HG03558 (cell line): ENCODE measurements around the gene ZNF429.
"Not testable (repeated sequence)": the region's sequence is repeated elsewhere in the genome, so short reads cannot be mapped to it uniquely, and the experiment has no call there.

ENCODE experiments used
- ATAC-seq: cut with Tn5 transposase; IDR thresholded peaks from one replicate; pipeline ENCODE4 v1.9.1; 2021; ENCODE audit warnings: moderate number of reproducible peaks; ENCODE audit not compliant: unreplicated experiment; ENCODE audit errors: extremely low read depth

The ZNF429 gene

DNA sequence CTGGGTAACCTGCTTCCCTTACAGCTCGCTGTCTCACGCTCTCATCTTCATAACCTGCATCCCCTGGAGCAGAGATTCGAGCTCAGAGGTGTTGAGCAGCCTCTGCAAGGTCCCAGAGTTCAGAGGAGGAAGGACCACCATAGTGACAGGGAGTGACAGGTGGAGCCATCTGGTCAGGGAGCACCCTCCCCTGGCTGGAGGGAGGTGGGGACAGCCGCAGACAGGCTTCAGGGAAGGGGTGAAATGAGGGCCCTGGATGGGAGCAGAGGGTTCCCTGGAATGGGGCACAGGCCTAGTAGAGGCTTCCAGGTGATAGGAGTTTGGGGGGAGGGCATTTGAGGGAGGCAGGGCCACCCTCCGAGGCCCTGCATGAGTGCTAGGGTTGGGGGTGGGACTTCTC, 82.1 kb downstream of the ZNF429 start:
- ATAC-seq, result no peak

DNA sequence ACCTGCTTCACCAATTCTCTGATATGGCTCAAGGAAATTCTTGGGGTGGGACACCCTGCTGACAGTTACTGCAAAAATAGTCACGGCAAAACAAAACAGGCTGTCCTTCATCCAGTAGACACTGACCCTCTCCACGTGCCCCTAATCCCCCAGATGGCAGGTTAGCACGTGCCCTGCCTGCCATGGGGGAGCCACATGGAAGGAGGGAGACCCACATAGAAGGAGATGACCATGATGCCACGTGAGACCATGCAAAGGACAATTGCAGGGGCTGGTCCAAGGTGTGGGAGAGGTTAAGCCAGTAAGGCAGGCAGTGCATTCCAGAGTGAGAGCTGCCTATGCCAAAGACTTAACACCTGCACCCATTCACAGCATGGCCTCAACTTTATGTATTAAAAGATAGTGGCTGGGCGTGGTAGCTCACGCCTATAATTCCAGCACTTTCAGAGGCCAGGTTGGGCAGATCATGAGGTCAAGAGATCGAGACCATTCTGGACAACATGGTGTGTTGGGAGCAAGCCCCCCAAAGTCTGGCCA, 82.7 kb downstream of the ZNF429 start:
- no peak for ATAC-seq

DNA sequence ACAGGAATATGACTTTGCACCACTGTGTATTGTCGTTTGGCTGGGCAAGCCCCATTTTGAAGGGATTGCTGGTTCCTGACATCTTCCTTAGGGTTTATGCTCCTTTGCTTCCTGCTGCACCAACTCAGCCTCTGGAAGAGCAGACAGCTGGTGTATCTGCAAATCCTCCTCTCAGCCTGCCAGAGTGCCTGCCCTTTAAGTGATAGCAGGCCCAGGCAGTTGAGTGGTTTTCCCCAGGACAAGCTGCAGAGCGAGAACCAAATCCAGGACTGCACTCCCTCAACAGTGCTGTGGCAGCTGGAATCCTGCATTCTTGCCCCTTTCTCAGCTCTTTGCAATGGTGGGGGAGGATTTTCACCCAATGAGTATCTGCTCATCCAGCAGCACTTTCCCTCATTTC, 85.5 kb downstream of the ZNF429 start:
- ATAC-seq, result no peak

DNA sequence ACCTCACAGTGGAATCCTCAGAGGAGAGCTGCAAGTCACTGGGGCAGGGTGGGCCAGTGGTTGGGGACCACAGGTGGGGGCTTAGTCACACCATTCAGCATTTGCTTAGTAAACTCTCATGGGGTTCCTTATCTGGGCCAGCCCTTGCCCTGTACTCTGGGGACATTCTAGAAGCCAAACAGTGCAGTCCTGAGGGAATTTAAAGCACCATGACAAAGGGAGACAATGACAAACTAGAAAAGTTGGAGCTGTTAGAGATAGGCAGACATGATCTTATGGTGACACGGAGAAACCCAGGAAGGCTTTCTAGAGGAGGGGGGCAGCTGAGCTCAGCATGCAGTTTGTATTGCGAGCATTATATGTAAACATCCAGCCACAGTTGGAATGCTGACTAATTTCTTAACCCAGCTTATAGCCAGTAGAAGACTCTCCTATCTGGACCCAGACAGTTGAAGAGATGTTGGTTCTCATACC, 87.6 kb downstream of the ZNF429 start:
- no peak for ATAC-seq

DNA sequence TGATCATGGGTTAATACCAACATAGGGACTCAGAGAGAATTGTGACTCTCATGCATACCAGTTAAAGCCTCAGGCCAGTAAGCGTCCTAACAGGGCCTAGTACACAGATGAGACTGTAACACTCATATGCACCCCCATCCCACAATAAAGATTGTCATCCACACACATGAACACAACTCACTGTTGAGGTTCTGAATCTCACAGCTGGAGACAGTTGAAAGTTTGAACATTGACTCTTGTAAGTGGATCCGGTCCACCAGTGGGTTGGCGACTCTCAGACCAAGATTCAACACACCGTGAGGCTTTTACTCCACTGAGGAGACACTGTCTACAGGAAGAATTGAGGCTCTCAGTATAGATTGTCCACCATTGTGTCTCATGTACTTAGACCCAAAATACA, 88.1 kb downstream of the ZNF429 start:
- no peak for ATAC-seq

DNA sequence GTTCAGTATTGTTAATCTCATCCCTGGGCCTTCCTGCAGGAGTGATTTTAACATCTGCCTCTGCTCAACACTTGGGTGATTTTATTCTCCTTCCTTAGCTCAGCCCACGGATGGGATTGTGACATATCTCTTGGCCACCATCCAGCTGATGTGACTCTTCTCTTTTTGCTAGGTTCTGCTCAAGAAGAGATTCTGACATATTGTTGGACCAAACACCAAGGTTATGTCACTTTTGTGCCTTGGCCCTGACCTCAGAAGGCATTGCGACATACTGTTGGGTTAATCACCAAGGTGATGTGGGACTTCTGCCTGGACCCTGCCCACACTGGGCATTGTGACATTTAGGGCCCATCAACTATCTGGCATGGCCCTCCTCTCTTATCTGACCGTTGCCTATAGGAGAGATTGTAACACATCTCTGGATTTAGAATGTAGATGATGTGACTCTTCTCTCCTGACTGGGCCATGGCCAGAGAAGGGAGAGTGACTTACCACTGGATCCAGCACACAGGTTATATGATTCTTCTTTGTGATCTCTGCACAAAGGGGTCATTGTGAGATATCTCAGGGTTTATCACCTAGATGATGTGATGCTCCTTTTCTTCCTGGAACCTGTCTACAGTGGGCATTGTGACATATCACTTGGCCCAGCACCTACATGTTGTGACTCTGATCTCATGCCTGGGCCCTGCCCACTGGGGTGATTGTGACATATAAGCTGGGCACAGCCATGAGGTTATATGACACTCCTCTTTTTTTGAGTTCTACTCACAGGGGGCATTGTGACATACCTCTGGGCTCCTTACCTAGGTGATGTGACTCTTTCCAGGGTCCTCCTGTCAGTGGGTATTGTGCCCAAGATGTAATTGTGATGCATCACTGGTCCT, 88.8 kb downstream of the ZNF429 start:
- ATAC-seq, result no peak

DNA sequence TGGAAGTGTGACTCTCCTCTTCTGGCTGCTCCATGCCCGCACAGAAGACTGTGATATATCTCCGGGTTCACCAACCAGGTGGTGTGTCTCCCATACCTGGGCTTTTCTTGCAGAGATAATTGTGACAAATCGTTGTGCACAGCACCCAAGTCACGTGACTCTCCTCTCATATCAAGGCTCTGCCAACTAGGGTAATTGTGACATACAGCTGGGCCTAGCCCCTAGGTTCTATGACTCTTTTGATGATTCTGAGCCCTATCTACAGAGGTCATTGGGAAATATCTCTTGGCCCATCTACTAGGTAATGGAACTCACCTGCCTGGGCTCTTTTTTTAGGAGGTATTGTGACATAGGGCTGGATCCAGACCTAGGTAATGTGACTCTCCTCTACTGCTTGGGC, 89.8 kb downstream of the ZNF429 start:
- no peak for ATAC-seq

DNA sequence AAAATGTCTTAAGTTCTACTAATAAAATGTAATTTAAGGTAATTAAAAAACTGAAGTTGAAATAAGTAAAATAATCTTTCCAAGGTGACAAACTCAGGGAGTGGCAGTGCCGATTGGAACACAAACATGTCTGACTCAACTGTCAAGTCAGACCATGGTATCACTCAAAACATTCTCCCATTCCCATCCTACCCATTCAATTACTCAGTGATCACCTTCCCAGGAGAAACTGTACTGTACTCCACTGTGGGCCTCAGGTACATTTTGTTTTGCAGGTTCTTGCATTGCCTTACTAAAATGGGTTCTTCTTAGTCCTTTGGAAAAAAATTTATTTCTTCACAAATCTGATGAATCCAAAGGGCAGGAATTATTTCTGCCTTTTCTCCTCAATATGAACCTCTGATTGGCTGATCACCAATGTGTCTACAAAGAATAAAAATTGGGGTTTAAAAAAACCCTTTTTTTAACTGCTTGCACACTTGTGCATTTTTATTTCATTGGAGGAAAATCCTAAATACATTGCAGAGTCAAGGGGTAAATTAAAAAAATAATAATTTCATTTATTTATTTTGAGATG, 96.8 kb downstream of the ZNF429 start:
- ATAC-seq, result no peak

DNA sequence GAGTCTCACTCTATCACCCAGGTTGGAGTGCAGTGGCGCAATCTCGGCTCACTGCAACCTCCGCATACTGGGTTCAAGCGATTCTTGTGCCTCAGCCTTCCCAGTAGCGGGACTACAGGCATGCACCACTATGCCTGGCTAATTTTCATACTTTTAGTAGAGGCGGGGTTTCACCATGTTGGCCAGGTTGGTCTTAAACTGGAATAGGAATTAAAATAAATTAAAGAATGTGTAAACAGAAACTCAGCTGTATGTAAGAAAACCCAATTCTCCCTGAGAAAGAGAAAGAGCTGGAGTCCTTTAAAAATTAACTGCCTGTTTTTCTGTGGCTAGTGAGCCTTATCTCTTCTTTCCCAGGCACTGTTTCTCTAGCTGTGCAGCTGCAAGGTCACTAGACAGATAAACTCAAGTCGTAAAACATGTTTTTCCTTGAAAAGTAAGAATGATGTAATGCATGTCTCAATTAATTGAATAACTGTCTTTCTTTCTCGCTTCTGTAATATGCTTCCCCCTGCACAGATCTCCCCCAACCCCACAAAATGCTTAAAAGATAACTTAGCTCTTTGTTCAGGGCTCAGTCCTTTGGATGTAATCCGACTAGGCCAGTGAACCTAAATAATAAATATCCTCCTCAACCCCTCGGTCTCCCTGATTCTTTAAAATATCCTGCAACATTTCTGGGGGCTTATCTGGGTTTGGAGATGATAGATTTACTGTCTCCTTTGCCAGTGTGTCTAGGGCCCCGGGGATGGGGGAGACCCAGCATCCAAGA, 97.4 kb downstream of the ZNF429 start:
- ATAC-seq, result not testable (repeated sequence)

DNA sequence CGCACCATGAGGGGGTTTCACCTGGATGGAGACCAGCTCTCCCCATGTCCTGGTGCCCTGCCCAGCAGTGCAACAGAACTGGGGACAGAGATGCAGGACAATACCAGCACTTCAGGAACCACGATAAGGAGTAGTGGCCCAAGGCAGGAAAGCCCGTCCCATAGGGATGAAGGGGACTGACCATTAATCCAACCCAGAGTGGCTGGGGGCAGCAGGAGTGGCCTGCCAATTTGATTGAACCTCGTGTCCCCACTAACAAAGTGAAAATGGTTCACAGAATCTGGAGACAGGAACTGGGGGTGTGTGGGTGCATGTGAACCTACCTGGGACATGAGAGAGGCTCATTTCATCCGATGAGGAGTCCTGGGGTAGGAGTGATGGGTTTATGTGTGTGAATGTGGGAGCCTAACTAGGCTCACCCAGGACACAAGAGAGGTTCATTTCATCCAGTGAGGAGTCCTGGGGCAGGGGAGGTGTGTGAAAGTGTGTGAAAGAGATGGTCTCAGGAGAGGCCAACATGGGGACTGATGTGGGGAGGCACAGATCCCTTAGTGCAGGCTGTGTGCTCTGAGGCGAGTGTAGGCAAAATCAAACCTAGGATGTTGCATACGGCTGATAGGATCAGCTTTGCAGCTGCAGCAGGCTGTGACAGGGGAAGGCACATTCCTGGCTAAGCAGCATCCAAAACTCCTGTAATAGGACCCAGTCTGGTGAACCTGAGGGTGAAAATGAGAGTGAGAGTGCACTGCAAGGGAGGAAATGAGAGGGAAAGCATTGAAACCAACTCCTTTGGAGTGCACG, 98.2 kb downstream of the ZNF429 start:
- ATAC-seq, result no peak

DNA sequence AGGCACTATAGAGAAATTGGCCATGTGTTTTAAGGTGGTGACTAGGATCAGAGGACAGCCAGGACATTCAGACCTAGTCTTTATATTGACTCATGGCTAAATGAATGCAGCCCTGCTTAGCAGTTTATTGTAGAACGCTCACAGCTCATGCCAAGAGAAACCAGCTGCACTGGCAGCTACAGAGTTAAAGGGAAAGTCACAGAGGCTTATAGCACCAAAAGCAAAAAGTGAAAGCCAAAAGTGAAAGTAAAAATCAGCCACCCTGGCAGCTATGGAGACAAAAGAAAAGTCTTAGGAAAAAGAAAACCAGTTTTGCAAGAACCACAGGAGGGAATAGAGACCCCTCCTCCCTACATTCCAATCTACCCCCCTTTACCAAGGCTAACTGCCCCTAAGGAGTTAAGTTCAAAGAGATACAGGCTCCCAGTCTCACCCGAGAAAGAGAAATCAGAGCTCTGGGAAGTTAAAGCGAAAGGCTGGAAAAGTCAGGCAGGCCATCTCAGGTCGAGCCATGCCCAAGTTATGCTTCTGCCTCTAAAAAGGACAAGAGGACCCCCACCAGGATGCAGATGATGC, 99.0 kb downstream of the ZNF429 start:
- ATAC-seq, result no peak
